Endothelial cell of umbilical vein (primary cell): ENCODE results near the gene CAPN1. TPM values are rescaled to one million over a fixed set of nuclear protein-coding genes. Genes with fewer than 3 reads are reported as not detected.
A peak's percentile ranks its signal among the peaks of the same experiment; 100 is the strongest.

ENCODE experiments used
- BruUV-seq: library from RNA; stranded (reverse); fragments of 400-500 nt; replicated peaks from 2 replicates; lab custom pipeline; 2021; lab: Mats Ljungman, UMichigan
- CTCF ChIA-PET: fragments of 300-600, 350-600 bp; sonication (Branson Sonifier 250); formaldehyde crosslinking; loops from one replicate; lab custom pipeline; 2021; ENCODE audit warnings: antibody characterized with exemption, inconsistent platforms; lab: Charles Lee
- POLR2A ChIA-PET: fragments of 300-600, 350-600 bp; sonication (Branson Sonifier 250); formaldehyde crosslinking; loops from one replicate; lab custom pipeline; 2021; ENCODE audit warnings: antibody characterized with exemption, inconsistent platforms; lab: Charles Lee
- DNase-seq: peaks from one replicate; pipeline ENCODE4 v3.0.0-alpha.2; 2011; ENCODE audit warnings: low read depth, low spot score
- FAIRE-seq: peaks from 2 replicates; lab custom pipeline; 2011; peaks lifted over from hg19 to GRCh38; lab: Jason Lieb, UNC
- H2AFZ ChIP-seq: 2 replicates; pipeline ENCODE4 v1.6.0; 2012; ENCODE audit warnings: low read depth, low read length, control low read depth, inconsistent platforms
- H3K27ac ChIP-seq: 2 replicates; pipeline ENCODE4 v1.5.1; 2011; ENCODE audit warnings: low read depth, mild to moderate bottlenecking, control low read depth, low read length, moderate library complexity; ENCODE audit not compliant: insufficient read depth
- H3K27me3 ChIP-seq, 2 experiments: 2 replicates each; pipeline versions ENCODE4 v1.6.0 to v1.6.1; 2011; ENCODE audit warnings: low read length in 2 of 2, mixed read lengths in 1 of 2; ENCODE audit not compliant: control insufficient read depth in 2 of 2, insufficient read depth in 2 of 2
- H3K36me3 ChIP-seq, 2 experiments: 2 replicates in 1 of 2; 3 replicates in 1 of 2; pipeline ENCODE4 v1.5.1; 2011; ENCODE audit warnings: low read length in 2 of 2, mild to moderate bottlenecking in 1 of 2, moderate library complexity in 1 of 2; ENCODE audit not compliant: control insufficient read depth in 2 of 2, insufficient read depth in 2 of 2; ENCODE audit errors: extremely low read depth in 1 of 2
- H3K4me1 ChIP-seq: 3 replicates; pipeline ENCODE4 v1.5.1; 2011; ENCODE audit warnings: mild to moderate bottlenecking, low read length; ENCODE audit not compliant: control insufficient read depth, insufficient read depth; ENCODE audit errors: extremely low read depth
- H3K4me2 ChIP-seq: 2 replicates; pipeline ENCODE4 v1.6.1; 2011; ENCODE audit warnings: low read length, control low read depth, mixed read lengths; ENCODE audit not compliant: insufficient read depth
- H3K4me3 ChIP-seq, 3 experiments: fragments of 200-600 bp in 1 of 3; sonication (generic), shearing (Covaris generic) in 1 of 3; replicated peaks in 1 of 3; 2 replicates each; pipeline ENCODE4 v1.5.1; 2011 to 2016; ENCODE audit warnings: control low read depth in 3 of 3, low read length in 3 of 3, mild to moderate bottlenecking in 2 of 3, inconsistent platforms in 1 of 3, low read depth in 1 of 3, moderate library complexity in 1 of 3; ENCODE audit not compliant: insufficient read depth in 1 of 3
- H3K79me2 ChIP-seq: 2 replicates; pipeline ENCODE4 v1.6.0; 2012; ENCODE audit warnings: low read length, inconsistent platforms; ENCODE audit not compliant: control insufficient read depth, insufficient read depth
- H3K9ac ChIP-seq: replicated peaks from 2 replicates; pipeline ENCODE3; 2011; ENCODE audit warnings: low read length, control low read depth; ENCODE audit not compliant: insufficient read depth; ENCODE audit errors: extremely low read depth
- H3K9me1 ChIP-seq: replicated peaks from 3 replicates; pipeline ENCODE4 v1.6.0; 2011; ENCODE audit warnings: mild to moderate bottlenecking, low read length; ENCODE audit not compliant: control insufficient read depth, insufficient read depth; ENCODE audit errors: extremely low read depth
- H3K9me3 ChIP-seq: replicated peaks from 2 replicates; pipeline ENCODE4 v1.5.1; 2012; ENCODE audit warnings: low read length, inconsistent platforms; ENCODE audit not compliant: control insufficient read depth, insufficient read depth
- H4K20me1 ChIP-seq: replicated peaks from 2 replicates; pipeline ENCODE3; 2011; ENCODE audit warnings: mild to moderate bottlenecking, low read length; ENCODE audit not compliant: control insufficient read depth, insufficient read depth; ENCODE audit errors: extremely low read depth
- EZH2 ChIP-seq: IDR thresholded peaks from 2 replicates; pipeline ENCODE4 v1.6.1; 2012; ENCODE audit warnings: borderline replicate concordance, low read depth, mild to moderate bottlenecking, moderate library complexity, low read length, inconsistent platforms; ENCODE audit not compliant: severe bottlenecking
- FOS ChIP-seq: IDR thresholded peaks from 2 replicates; pipeline ENCODE4 v1.6.1; 2011; ENCODE audit warnings: mild to moderate bottlenecking, low read length, moderate library complexity, borderline replicate concordance; ENCODE audit not compliant: insufficient read depth
- GATA2 ChIP-seq: IDR thresholded peaks from 2 replicates; pipeline ENCODE4 v1.7.0; 2011; ENCODE audit warnings: low read depth, mild to moderate bottlenecking, moderate library complexity, mixed read lengths, low read length; ENCODE audit not compliant: insufficient read length, insufficient read depth
- JUN ChIP-seq: IDR thresholded peaks from 2 replicates; pipeline ENCODE4 v1.6.1; 2011; ENCODE audit warnings: borderline replicate concordance, low read depth; ENCODE audit not compliant: insufficient read length, insufficient read depth
- MYC ChIP-seq: IDR thresholded peaks from one replicate; pipeline ENCODE4 v1.6.1; 2011; ENCODE audit warnings: mild to moderate bottlenecking, low read depth, low read length
- POLR2A ChIP-seq: IDR thresholded peaks from 2 replicates; pipeline ENCODE4 v1.6.1; 2012; ENCODE audit warnings: low read depth, mild to moderate bottlenecking, control low read depth, low read length
- POLR2AphosphoS5 ChIP-seq: IDR thresholded peaks from 2 replicates; pipeline ENCODE4 v1.6.1; 2012; ENCODE audit warnings: low read depth, mild to moderate bottlenecking, control low read depth, low read length, moderate library complexity; ENCODE audit not compliant: insufficient read depth
- dilution Hi-C: fragments of 300-500 bp; cut with MboI; formaldehyde crosslinking; loops from one replicate; pipeline ENCODE4 v1.15.0; 2019; ENCODE audit warnings: low sequenced_read_pairs; ENCODE audit not compliant: extremely low pct_ligation_motif_present
- intact Hi-C: fragments of 100-400 bp; cut with micrococcal nuclease; formaldehyde crosslinking; loops from one replicate; pipeline ENCODE4 v1.10.0; 2022
- polyA plus RNA-seq, 4 experiments: library from polyadenylated mRNA; depleted of rRNA in 3 of 4; stranded (reverse) in 3 of 4; unstranded in 1 of 4; fragments of >200 nt; gene quantifications; 2 replicates each; pipeline versions ENCODE4 v1.2.1 to v1.2.3, GENCODE V29; 2011 to 2012; ENCODE audit warnings: missing spikeins in 1 of 4
- total RNA-seq: library from RNA; stranded (reverse); gene quantifications from 2 replicates; pipeline ENCODE4 v1.2.3, GENCODE V29; 2021
- TF ChIP-seq, protein P1 (sequence below), 2 donors: IDR thresholded peaks; 1 replicate in 1 of 2; 2 replicates in 1 of 2; pipeline ENCODE4 v1.5.1; 2011; ENCODE audit warnings: low read length in 2 of 2, mild to moderate bottlenecking in 2 of 2, moderate library complexity in 2 of 2, control low read depth in 1 of 2, inconsistent platforms in 1 of 2, low read depth in 1 of 2; ENCODE audit not compliant: insufficient read depth in 1 of 2; ENCODE audit errors: extremely low read depth in 1 of 2
- TF ChIP-seq, protein P2 (sequence below): IDR thresholded peaks from 2 replicates; pipeline ENCODE4 v1.6.1; 2011; ENCODE audit not compliant: insufficient read depth, insufficient read length

Gene CAPN1
- total and polyA plus RNA-seq, 2 donors (not counting 3 experiments of a cell fraction or from before 2014, with no cell fraction given) = 217 to 218 TPM

DNA sequence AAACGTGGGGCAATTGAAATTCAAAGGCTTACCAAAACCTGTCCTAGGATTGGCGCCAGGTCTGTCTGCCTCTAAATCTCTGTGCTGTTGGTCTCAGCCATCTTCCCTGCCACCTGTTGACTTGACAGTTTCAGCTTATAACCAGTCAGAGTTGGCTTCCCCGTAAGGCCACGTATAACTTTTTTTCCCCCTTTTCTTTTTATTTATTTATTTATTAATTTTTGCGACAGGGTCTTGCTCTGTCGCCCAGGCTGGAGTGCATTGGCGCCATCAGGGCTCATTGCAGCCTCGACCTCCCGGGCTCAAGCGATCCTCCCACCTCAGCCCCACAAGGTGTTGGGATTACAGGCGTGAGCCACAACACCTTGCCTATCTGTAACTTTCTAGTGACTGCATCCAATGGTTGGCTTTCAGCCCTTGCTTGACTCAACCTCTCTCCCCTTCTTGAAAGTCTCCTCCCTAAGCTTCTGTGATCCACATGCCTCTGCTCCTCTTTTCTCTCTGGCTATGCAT, 46.0 kb upstream of the CAPN1 start:
- H3K79me2 ChIP-seq = peaks cover 14% of the 10 kb centered on the region
- FAIRE-seq (peak; percentile 21), DNase-seq (no peak)
- H3K9me3 ChIP-seq = no peaks in the 10 kb centered on the region
- dilution Hi-C loops (no loop called here), intact Hi-C loops (loop anchor here (1.0 kb wide), 1 partner anchor 13 kb away; the partner anchor contains the start of genes FAU and MRPL49)
- H3K9ac ChIP-seq = no peak overlapping the region
- peak overlapping the region; percentile 62 for H3K4me2 ChIP-seq
- H4K20me1 ChIP-seq = no peaks in the 10 kb centered on the region
- no peaks in the 10 kb centered on the region for H3K9me1 ChIP-seq
- no peak overlapping the region for H3K27ac ChIP-seq
- peaks cover 12% of the 10 kb centered on the region for H3K4me1 ChIP-seq
- POLR2A ChIA-PET = interaction anchor here (0.9 to 1.4 kb wide), 2 partner anchors 14 to 18 kb away, joined by 3 to 7 read pairs; partner anchors contain the start of genes FAU, MRPL49 and ZNHIT2
- CTCF ChIA-PET = interaction anchor here (0.9 to 4.0 kb wide), 10 partner anchors 9 to 180 kb away, joined by 3 to 27 read pairs (median 4); partner anchors contain the start of genes CAPN1 and TM7SF2
- H3K4me3 ChIP-seq = peak overlapping the region in 2 of 3 experiments; percentile 51 to 62
- TF ChIP-seq EZH2 = no peak
- TF ChIP-seq JUN = no peak
- no peak for TF ChIP-seq MYC
- TF ChIP-seq, protein P1, sequence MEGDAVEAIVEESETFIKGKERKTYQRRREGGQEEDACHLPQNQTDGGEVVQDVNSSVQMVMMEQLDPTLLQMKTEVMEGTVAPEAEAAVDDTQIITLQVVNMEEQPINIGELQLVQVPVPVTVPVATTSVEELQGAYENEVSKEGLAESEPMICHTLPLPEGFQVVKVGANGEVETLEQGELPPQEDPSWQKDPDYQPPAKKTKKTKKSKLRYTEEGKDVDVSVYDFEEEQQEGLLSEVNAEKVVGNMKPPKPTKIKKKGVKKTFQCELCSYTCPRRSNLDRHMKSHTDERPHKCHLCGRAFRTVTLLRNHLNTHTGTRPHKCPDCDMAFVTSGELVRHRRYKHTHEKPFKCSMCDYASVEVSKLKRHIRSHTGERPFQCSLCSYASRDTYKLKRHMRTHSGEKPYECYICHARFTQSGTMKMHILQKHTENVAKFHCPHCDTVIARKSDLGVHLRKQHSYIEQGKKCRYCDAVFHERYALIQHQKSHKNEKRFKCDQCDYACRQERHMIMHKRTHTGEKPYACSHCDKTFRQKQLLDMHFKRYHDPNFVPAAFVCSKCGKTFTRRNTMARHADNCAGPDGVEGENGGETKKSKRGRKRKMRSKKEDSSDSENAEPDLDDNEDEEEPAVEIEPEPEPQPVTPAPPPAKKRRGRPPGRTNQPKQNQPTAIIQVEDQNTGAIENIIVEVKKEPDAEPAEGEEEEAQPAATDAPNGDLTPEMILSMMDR (IDR thresholded peaks at IDR 0.05; ENCODE audit: extremely low read depth in 1 of 2, insufficient read depth in 1 of 2, low read depth in 1 of 2, low read length in 2 of 2) = no peak
- no peak for TF ChIP-seq GATA2
- no peak for TF ChIP-seq POLR2AphosphoS5
- TF ChIP-seq POLR2A = no peak
- TF ChIP-seq, protein P2, sequence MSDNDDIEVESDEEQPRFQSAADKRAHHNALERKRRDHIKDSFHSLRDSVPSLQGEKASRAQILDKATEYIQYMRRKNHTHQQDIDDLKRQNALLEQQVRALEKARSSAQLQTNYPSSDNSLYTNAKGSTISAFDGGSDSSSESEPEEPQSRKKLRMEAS = no peak
- TF ChIP-seq FOS = no peak
- H3K36me3 ChIP-seq = peaks cover 0 to 16% of the 10 kb centered on the region in 2 experiments
- peaks cover 0 to 9% of the 10 kb centered on the region in 2 experiments for H3K27me3 ChIP-seq
- H2AFZ ChIP-seq = peak overlapping the region; percentile 42
- BruUV-seq = no TSS peak
